Hypothalamus (tissue), 51 donors: ENCODE results near the gene ZDHHC9.

Experiments used
- DNase-seq, 51 donors: peaks; one replicate each; lab custom pipeline; 2025; lab: John Stamatoyannopoulos, UW

The ZDHHC9 gene

GRCh38 chrX:129788527-129788926 lies 55.2 kb downstream of the ZDHHC9 start:
- DNase-seq = no peak

- DNase-seq = no peak
Observed at GRCh38 chrX:129787336-129788055, 56.2 kb downstream of the ZDHHC9 start.

GRCh38 chrX:129786210-129786651 lies 57.5 kb downstream of the ZDHHC9 start:
- no peak for DNase-seq

- DNase-seq = no peak
Observed at GRCh38 chrX:129785160-129785947, 58.3 kb downstream of the ZDHHC9 start.

GRCh38 chrX:129784371-129784770 lies 59.3 kb downstream of the ZDHHC9 start:
- no peak for DNase-seq

GRCh38 chrX:129783291-129783713 lies 60.4 kb downstream of the ZDHHC9 start:
- no peak for DNase-seq

- no peak for DNase-seq
Observed at GRCh38 chrX:129782706-129783105, 61.0 kb downstream of the ZDHHC9 start.

- DNase-seq = no peak
Observed at GRCh38 chrX:129781680-129782495, 61.8 kb downstream of the ZDHHC9 start.

- peak in 4 of 51 donors; percentile 2 to 12 (median 4) for DNase-seq
Observed at GRCh38 chrX:129781134-129781672, 62.5 kb downstream of the ZDHHC9 start.

- no peak for DNase-seq
Observed at GRCh38 chrX:129780441-129781105, 63.1 kb downstream of the ZDHHC9 start.

GRCh38 chrX:129779747-129780146 lies 63.9 kb downstream of the ZDHHC9 start, which contains the start of gene SASH3:
Gene SASH3, plus strand, starts transcription at chrX:129779949. Its CDS starts 149 bp downstream, at chrX:129780098.
- DNase-seq = peak in 17 of 51 donors; percentile 1 to 25 (median 5)

- DNase-seq = no peak
Observed at GRCh38 chrX:129779086-129779672, 64.5 kb downstream of the ZDHHC9 start.

GRCh38 chrX:129777218-129778030 lies 66.3 kb downstream of the ZDHHC9 start:
- DNase-seq = peak in 4 of 51 donors; percentile 2 to 17 (median 7)

- DNase-seq = no peak
Observed at GRCh38 chrX:129773649-129774458, 69.8 kb downstream of the ZDHHC9 start.

- DNase-seq = peak in 24 of 51 donors; percentile 0 to 37 (median 10)
Observed at GRCh38 chrX:129772796-129773431, 70.8 kb downstream of the ZDHHC9 start.

GRCh38 chrX:129771266-129771995 lies 72.3 kb downstream of the ZDHHC9 start:
- DNase-seq = no peak
